ENCODE measurements around the gene GABARAPL1.
"Not testable (repeated sequence)": the region's sequence is repeated elsewhere in the genome, so short reads cannot be mapped to it uniquely, and the experiment has no call there.

Gene GABARAPL1

GRCh38 chr12:10212739-10213131 is at the start of gene GABARAPL1:
Gene GABARAPL1, plus strand, starts transcription at chr12:10212877. Its CDS starts 253 bp downstream, at chr12:10213130.
- peak; percentile 82 for DNase-seq

- no peak for DNase-seq
These were observed 49.6 kb upstream of the GABARAPL1 start for GRCh38 chr12:10163084-10163483.

- DNase-seq: no peak
These were observed 47.3 kb upstream of the GABARAPL1 start for GRCh38 chr12:10165421-10165820.

GRCh38 chr12:10167599-10167998 is 45.1 kb upstream of the GABARAPL1 start:
- DNase-seq: no peak

DNA sequence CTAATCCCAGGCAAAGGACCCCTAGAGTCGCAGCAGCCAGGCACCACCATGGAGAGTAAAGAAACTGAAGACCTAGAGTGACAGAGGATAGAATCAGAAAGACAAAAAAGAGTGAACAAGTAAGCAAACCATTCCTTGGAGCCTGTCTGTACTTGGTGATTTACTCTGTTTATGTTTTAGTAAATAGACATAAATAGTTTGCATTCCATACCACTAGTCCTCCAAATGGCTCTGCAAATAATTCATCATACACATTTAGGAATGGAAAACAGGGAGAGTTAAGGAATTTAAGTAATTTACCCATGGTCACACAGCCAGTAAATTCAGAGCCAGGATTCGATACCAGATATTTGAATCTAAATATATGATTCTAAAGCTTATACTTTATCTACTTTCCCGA is 43.6 kb upstream of the GABARAPL1 start:
- no peak for DNase-seq

DNA sequence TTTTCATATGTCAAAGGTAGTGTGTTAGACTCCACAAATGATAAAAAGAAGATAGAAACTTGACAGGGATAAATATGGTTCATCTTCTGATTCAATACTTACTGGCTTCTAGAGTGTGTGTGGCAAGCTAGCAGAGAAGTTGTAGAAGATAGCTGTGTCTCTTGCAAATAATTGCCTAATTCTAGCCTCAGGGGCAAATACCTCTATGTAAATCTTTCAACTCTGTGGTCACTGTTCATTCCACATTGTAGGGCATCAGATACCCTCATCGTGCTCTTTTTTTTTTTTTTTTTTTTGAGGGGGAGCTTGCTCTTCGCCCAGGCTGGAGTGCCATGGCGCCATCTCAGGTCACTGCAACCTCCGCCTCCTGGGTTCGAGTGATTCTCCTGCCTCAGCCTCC is 42.5 kb upstream of the GABARAPL1 start:
- no peak for DNase-seq

GRCh38 chr12:10171973-10172728 is 40.5 kb upstream of the GABARAPL1 start, which contains the start of gene OLR1:
Gene OLR1, minus strand, starts transcription at chr12:10172132. Its CDS starts 55 bp downstream, at chr12:10172077.
- DNase-seq: no peak

DNA sequence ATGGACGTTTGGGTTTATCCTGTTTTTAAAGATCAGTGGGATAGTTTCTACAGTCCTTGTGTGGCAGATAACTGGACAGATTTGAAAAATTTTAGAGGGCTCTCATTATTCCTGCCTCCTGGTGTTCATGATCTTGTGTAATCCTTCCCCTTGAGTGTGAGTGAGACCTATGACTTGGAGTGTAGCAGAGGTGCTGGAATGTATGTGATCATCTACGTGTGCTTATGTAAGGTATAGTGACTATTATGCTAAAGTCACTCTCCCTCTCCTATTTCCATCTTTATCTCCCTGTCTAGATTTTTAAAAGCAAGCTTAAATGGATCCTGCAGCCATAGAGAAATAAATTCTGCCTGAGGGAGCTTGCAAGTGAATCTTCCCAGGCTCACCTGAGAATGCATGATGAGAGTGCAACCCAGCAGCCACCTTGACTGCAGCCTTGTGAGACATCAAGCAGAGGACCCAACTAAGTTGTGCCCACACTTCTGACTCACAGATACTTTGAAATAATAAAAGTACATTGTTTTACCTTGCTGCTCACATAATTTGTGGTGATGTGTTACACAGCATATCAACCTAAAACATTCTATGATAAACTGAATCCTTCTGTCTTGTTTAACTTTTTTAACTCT is 37.6 kb upstream of the GABARAPL1 start:
- DNase-seq: no peak

DNA sequence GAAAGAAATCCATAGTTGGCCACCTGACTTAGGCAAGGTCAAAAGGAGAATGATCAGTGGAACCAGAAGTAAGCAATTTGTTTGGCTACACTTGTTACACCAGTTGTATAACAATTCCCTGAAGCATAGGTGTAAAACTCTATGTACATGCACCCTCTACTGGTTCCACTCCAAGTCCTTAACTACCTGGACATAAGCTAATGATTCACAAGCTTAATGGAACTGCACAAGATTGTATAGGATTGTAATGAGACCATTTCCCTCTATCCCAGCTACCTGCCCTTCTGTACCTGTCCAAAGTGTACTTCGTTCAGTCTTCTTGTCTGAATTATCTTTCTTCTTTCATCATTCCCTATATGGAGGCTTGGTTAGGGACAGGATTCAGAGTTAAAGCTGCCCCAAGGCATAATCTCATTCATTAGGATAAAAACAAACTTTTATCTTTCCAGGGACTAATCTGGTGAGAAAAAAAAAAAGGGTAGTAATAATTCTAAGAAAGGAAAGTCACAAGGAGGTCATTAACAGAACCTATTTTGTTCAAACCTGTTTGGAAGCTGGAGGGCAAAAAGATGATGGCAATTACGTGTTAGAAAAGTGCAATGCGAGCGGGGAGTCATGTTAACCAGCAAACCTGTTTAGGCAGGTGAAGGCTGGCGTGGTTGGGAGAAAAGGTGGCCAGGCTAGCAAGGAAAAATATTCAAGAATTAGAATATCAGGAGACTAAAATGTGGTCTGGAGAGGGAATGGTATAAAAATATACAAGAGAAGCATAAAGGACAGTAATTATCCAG is 36.6 kb upstream of the GABARAPL1 start:
- no peak for DNase-seq

DNA sequence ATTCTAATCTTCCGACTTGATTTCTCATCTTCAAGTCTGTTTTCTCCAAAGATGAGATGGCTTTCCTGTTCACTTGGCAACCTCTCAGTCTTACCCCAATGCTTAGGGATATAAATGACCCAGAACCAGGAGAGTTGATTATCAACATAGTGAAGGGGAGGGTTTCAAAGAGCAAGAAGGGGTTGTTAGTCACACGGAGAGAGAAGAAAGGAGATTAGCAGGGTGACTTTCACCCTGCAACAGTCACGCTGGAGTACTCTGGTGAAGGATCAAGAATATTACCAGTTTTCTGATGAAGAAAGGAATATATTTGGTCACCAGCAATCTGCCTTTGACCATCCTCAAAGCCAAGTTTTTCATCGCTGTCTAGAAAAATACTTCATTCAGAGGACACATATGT is 33.9 kb upstream of the GABARAPL1 start, which contains the start of gene TMEM52B:
TMEM52B (plus strand) TSS at position 212 of the 400 bp plus-strand sequence. CDS start 543 bp downstream, outside the sequence.
- no peak for DNase-seq

GRCh38 chr12:10179776-10180181 is 32.9 kb upstream of the GABARAPL1 start:
- no peak for DNase-seq

- DNase-seq: no peak
These were observed 30.2 kb upstream of the GABARAPL1 start for GRCh38 chr12:10182354-10183049.

DNA sequence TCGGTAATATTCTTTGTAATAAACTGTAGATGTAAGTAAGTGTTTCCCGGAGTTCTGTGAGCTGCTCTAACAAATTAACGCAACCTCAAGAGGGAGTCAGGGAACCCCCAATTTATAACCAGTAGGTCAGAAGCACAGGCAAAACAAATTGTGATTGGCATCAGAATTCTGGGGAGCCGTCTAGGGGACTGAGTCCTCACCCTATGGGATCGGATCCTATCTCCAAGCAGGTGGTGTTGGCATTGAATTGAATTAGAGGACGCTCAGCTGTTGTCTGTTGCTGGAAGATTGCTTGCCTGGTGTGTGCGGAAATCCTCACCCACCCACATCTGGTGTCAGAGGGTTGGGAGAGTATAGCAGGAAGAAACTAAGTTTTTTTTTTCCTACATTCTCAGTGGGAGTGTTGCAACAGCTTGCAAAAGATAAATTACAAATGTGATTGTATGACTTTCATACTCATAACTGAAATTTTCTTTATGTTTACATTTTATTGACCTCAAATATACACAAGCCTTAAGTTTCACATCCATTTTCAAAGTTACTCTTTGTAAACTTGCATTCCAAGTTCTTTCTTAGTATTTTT is 28.3 kb upstream of the GABARAPL1 start:
- no peak for DNase-seq

- no peak for DNase-seq
These were observed 26.4 kb upstream of the GABARAPL1 start for GRCh38 chr12:10186299-10186698.

GRCh38 chr12:10186958-10187357 is 25.7 kb upstream of the GABARAPL1 start:
- not testable (repeated sequence) for DNase-seq

DNA sequence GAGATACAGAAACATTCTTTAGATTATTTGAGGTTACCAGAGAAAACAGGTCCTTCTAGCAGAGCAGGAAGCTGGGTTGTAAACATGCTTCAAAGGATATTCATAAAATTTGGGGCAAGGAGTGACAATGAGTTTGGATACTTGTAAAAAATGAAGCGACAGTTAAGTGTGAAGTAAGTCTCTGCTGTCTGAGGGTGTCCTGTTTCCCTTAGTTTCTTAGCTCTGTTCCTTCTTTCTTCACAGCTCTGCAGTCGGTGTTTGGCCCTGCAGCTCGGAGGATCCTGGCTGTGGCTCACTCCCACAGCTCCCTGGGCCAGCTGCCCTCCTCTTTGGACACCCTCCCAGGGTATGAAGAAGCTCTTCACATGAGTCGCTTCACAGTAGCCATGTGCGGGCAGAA is 23.0 kb upstream of the GABARAPL1 start:
- no peak for DNase-seq

DNA sequence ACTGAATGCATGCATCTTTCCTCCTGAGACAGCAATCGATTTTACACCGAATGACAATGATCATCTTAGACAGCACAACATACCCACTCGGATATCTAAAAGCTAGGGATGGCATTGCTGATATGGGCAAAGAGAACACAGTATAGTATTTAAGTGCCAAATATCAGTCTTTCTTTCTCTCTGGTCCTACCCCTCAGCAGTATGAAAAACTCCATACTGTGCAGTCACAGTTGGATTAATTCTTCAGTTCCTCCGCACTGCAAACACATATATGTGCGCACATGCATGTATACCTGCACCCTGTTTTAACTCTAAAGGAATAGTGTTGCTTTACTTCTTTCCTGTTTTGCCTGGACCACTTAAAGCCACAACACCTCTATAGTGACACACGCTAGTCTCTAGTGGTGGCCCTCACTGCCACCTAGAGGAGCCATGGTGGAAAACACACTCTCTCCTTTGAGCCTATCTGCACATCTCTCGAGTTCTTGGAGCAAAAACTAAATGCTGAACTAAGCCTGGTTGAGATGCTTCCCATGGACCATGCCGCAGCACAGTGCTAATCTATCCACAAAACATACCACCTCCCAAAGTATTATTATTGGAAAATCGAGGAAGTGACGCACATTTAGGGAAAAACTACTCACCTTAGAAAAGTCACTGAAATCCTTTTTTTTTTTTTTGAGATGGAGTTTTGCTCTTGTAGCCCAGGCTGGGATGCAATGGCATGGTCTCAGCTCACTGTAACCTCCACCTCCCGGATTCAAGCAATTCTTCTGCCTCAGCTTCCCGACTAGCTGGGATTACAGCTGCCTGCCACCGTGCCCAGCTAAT is 21.9 kb upstream of the GABARAPL1 start:
- peak; percentile 42 for DNase-seq

DNA sequence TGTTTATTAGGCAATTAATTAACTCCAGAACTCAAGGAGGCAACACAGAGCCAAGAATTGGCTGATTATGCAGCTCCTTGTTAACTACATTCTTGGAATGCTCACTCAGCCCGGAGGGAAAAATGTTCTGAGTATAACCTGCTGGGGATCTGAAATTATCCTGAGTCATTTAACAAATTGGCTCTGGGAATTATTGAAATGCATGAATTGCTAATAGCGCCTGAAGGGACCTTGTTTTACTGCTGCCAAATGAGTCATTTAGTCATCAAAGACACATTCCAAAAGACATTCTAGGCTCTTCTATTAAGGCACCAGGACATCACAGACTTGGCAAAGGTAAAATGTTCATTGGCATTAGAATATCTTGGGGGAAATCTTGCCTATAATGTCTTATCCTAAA is 20.8 kb upstream of the GABARAPL1 start:
- no peak for DNase-seq

GRCh38 chr12:10194160-10194670 is 18.5 kb upstream of the GABARAPL1 start:
- no peak for DNase-seq

DNA sequence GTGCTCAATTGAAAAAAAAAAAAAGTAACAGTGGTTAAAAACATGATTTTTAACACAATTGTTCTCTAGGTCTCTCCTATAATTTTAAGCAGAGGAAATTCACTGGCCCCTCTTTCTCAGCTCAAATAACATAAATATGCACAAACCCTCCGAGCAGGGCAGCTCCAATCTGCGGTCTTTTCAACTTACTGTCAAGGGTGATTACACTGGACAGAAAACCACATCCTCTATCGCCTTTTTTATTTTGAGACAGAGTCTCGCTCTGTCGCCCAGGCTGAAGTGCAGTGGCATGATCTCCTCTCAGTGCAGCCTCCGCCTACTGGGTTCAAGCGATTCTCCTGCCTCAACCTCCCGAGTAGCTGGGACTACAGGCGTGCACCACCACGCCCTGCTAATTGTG is 16.5 kb upstream of the GABARAPL1 start:
- DNase-seq: no peak

DNA sequence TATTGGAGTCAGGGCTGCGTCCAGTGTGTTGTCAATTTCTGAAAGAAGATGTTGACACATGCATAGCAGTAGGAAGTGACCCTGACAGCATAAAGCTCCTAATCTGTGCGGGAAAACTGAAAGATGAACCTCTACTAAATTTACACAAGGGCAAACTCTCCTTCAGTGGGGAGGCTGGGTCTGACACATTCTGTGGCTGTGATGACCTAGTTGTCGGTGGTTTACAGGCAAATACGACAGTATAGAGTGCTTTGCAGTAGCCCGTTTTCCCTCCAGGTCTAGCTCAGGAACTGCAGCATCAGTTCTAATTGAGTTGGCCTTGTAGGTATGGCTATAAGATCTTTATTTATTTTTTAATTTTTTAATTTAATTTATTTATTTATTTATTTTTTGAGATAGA is 14.8 kb upstream of the GABARAPL1 start:
- no peak for DNase-seq
